Endothelial cell (in vitro differentiated cells): ENCODE measurements around the gene FUCA1. TPM values are rescaled to one million over a fixed set of nuclear protein-coding genes. Genes with fewer than 3 reads are reported as not detected.
A peak's percentile ranks its signal among the peaks of the same experiment; 100 is the strongest.
"Not testable (repeated sequence)": the region's sequence is repeated elsewhere in the genome, so short reads cannot be mapped to it uniquely, and the experiment has no call there.

ENCODE experiments used
- DNase-seq: peaks from one replicate; pipeline ENCODE4 v3.0.0; 2021; ENCODE audit warnings: low spot score
- H3K27ac Mint-ChIP-seq: one replicate; pipeline ENCODE4 v1.8.0; 2021; ENCODE audit warnings: mixed read lengths, inconsistent platforms; ENCODE audit not compliant: unreplicated experiment
- H3K27me3 Mint-ChIP-seq: one replicate; pipeline ENCODE4 v1.8.0; 2021; ENCODE audit warnings: mild to moderate bottlenecking, moderate library complexity, mixed read lengths, inconsistent platforms; ENCODE audit not compliant: unreplicated experiment
- H3K36me3 Mint-ChIP-seq: one replicate; pipeline ENCODE4 v1.8.0; 2021; ENCODE audit warnings: mild to moderate bottlenecking, low read depth, mixed read lengths, inconsistent platforms; ENCODE audit not compliant: unreplicated experiment
- H3K4me1 Mint-ChIP-seq: one replicate; pipeline ENCODE4 v1.8.0; 2021; ENCODE audit warnings: mild to moderate bottlenecking, mixed read lengths, inconsistent platforms; ENCODE audit not compliant: unreplicated experiment
- H3K4me3 Mint-ChIP-seq: one replicate; pipeline ENCODE4 v1.8.0; 2021; ENCODE audit warnings: mild to moderate bottlenecking, mixed read lengths, inconsistent platforms; ENCODE audit not compliant: unreplicated experiment
- H3K9me3 Mint-ChIP-seq: one replicate; pipeline ENCODE4 v1.8.0; 2021; ENCODE audit warnings: mixed read lengths, inconsistent platforms; ENCODE audit not compliant: unreplicated experiment
- CTCF ChIP-seq: fragments of 200-600 bp; sonication (generic); IDR thresholded peaks from one replicate; pipeline ENCODE4 v1.5.0; 2021; ENCODE audit warnings: antibody characterized with exemption; ENCODE audit not compliant: unreplicated experiment
- total RNA-seq: library from RNA; stranded (reverse); fragmentation: NEBNext Ultra II Directional; extraction: Animal tissue kit (Norgen Biotek cat#: 25700); gene quantifications from one replicate; pipeline ENCODE4 v1.2.1, GENCODE V29; 2021; ENCODE audit not compliant: unreplicated experiment

Gene FUCA1
- total RNA-seq, 1 donor from 2014 or later: 6.1 TPM

DNA sequence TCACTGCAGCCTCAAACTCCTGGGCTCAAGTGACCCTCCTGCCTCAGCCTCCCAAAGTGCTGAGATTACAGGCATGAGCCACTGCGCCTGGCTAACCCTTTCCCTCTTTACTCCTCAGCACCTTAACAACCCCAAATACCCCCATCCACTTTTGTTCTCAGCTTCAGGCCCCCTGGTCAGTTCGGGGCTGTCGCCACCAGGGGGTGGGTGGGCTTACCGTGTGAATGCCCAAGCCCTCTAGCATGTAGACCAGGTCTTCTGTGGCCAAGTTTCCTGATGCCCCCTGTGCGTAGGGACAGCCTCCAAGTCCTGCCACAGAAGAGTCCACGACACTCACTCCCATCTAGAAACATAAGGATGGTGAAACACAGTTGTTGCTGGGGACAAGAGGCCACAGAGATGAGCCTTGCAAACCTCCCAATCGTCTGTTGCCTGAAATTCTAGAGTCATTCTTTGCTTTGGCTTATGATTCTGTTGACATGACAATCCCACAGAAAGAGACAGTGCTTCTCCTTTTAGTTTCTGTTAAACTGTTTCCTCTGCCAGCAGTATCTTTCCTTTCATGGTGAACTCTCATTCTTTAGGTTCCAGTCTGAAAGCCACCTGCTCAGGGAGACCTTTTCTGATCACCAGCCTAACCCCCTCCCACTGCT is 63.8 kb downstream of the FUCA1 start:
- Mint-ChIP-seq H3K9me3 (no peaks in the 10 kb centered on the region), H3K4me1 (peaks cover 19% of the 10 kb centered on the region), H3K27ac (no peak overlapping the region), H3K4me3 (no peak overlapping the region), H3K27me3 (peaks cover 2% of the 10 kb centered on the region), H3K36me3 (peaks cover 21% of the 10 kb centered on the region)
- DNase-seq: peak; percentile 57
- peak; percentile 32 for TF ChIP-seq CTCF

DNA sequence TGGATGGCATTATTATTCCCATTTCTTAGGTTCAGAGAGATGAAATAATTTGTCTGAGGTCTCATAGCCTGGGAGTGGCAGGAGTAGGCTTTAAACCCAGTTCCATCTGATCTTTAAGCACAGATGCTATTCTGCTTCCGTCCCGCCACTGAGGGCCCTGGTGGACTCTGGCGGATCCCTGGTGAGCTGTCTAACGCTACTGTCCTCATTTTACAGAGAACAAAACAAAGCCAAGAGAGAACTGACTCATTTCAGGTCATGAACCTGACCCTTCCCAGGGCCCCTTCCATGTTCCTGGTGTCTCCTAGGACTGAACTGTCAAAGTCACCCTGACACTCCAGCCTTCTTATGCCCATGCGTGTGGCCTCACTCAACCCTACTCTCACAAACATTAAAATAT is 64.4 kb downstream of the FUCA1 start:
- Mint-ChIP-seq H3K9me3 (no peaks in the 10 kb centered on the region), H3K4me3 (no peak overlapping the region), H3K27me3 (peaks cover 6% of the 10 kb centered on the region), H3K4me1 (peaks cover 20% of the 10 kb centered on the region), H3K36me3 (peaks cover 21% of the 10 kb centered on the region), H3K27ac (no peak overlapping the region)
- no peak for TF ChIP-seq CTCF
- DNase-seq: no peak

GRCh38 chr1:23802809-23803342 is 65.2 kb downstream of the FUCA1 start:
- peaks cover 21% of the 10 kb centered on the region for H3K36me3 Mint-ChIP-seq
- peak overlapping the region; percentile 60 for H3K4me3 Mint-ChIP-seq
- peaks cover 19% of the 10 kb centered on the region for H3K4me1 Mint-ChIP-seq
- not testable (repeated sequence) for H3K27ac Mint-ChIP-seq, H3K27me3 Mint-ChIP-seq, H3K9me3 Mint-ChIP-seq, DNase-seq

GRCh38 chr1:23801876-23802275 is 66.2 kb downstream of the FUCA1 start:
- TF ChIP-seq CTCF: no peak
- Mint-ChIP-seq H3K4me3 (no peak overlapping the region), H3K4me1 (peaks cover 9% of the 10 kb centered on the region), H3K27me3 (peaks cover 6% of the 10 kb centered on the region), H3K9me3 (no peaks in the 10 kb centered on the region), H3K27ac (no peak overlapping the region), H3K36me3 (peaks cover 11% of the 10 kb centered on the region)
- DNase-seq: no peak

DNA sequence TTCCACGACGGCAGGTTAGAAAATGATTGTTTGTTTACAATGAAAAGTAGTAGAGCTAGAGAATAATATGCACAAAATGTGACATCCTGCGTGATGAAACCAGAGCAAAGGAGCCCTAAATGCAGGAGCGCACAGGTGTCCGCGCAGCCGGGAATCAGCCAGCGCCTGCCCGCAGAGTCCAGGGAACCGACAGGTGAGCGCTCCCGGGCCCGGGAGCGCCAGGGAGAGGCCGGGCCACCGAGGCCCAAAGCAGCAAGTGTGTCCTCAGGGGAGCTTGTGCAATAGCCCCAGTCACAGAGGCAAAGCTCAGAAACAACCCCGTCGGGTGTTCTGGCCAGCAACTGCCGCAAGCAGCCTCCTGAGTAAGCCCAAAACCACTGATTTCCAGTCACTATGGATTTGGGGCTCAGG is 66.7 kb downstream of the FUCA1 start:
- Mint-ChIP-seq H3K27ac (peak overlapping the region; percentile 24), H3K36me3 (peaks cover 5% of the 10 kb centered on the region), H3K4me3 (peak overlapping the region; percentile 86), H3K4me1 (peaks cover 5% of the 10 kb centered on the region), H3K9me3 (no peaks in the 10 kb centered on the region), H3K27me3 (peaks cover 5% of the 10 kb centered on the region)
- no peak for DNase-seq
- no peak for TF ChIP-seq CTCF
